HG02610 (cell line): ENCODE results near the gene SEC14L5.

Source experiments
- ATAC-seq: cut with Tn5 transposase; IDR thresholded peaks from one replicate; pipeline ENCODE4 v1.9.1; 2021; ENCODE audit warnings: mild to moderate bottlenecking, moderate library complexity; ENCODE audit not compliant: unreplicated experiment

The SEC14L5 gene

DNA sequence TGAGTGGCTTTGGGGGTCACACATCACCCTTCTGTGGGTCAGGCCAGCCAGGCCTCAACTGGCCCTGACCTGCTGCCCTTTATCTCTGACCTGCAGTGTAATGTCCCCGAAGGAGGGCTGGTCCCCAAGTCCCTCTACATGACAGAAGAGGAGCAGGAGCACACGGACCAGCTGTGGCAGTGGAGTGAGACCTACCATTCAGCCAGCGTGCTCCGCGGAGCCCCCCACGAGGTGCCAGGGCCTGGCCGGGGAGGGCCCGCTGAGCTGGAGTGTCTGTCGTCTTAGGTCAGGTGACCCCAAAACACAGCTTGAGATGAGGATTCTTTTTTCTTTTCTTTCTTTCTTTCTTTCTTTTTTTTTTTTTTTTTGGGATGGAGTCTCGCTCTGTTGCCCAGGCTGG lies 49.1 kb downstream of the SEC14L5 start:
- ATAC-seq, result no peak

DNA sequence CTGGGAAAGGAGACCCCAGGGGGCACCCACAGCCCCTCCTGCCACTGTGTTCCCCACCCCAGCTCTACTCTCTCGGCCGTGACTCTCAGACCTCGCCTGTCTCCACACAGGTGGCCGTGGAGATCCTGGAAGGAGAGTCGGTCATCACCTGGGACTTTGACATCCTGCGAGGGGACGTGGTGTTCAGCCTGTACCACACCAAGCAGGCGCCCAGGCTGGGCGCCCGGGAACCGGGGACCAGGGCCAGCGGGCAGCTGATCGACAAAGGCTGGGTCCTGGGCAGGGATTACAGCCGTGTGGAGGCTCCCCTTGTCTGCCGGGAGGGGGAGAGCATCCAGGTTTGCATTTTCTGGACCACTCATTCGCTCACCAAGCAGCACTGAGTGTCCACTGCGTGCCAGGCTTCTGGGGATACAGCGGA lies 50.2 kb downstream of the SEC14L5 start:
- ATAC-seq, result no peak

DNA sequence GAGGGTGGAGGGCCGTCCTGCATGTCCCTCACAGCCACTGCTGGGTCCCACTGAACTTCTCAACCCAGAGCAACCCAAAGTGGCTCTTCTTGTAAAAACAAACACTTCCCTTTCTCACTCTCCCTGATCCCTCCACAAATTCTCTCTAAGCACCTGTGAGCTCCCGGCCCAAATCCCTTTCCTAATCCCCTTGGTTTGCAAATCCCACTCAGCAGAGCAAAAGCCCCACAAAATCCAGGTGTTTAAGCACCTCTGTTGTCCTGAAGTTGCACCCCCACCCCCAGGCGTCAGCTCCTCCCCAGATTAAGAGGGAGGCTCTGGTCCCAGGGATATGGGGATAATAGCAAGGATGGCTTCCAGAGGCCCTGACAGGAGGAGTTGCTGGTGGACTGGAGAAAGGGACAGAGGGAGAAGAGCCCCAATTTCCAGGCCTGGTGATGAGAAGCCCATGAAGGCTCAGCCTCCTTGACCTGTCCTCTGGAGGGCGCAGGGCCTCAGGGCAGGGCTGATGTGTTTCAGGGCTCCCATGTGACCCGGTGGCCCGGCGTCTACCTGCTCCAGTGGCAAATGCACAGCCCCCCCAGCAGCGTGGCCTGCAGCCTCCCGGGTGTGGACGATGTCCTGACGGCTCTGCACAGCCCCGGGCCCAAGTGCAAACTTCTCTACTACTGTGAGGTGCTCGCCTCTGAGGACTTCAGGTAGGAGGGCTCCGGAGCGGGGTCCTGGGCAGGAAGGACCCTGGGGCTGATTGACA lies 52.6 kb downstream of the SEC14L5 start:
- ATAC-seq, result no peak

DNA sequence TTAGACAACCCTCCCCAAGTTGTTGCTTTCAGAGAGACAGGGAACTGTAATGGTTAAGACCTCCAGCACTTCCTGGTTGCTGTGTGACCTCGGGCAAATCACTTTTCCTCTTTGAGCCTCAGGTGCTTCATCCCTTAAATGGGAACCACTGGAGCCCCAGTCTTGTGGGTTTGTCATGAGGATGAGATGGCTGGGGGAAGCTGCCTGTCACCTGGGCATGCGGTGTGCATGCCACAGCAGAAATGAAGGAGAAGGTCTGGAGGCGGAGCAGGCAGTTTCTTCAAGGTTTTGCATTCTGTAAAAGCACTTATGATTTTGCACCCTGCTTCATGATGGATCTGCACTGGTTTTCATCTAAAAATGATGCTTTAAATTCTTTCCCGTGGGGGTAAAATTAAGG lies 53.5 kb downstream of the SEC14L5 start:
- no peak for ATAC-seq

DNA sequence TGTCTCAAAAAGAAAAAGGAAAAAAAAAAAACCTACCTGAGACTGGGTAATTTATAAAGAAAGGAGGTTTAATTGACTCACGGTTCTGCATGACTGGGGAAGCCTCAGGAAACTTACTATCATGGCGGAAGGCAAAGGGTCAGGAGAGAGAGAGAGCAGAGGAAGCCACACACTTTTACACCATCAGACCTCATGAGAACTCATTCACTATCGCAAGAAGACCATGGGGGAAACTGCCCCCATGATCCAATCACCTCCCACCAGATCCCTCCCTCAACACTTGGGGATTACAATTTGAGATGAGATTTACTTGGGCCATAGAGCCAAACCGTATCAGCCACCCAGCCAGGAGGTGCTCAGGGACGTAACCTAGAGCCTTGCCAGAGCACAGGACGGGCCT lies 54.8 kb downstream of the SEC14L5 start:
- no peak for ATAC-seq

DNA sequence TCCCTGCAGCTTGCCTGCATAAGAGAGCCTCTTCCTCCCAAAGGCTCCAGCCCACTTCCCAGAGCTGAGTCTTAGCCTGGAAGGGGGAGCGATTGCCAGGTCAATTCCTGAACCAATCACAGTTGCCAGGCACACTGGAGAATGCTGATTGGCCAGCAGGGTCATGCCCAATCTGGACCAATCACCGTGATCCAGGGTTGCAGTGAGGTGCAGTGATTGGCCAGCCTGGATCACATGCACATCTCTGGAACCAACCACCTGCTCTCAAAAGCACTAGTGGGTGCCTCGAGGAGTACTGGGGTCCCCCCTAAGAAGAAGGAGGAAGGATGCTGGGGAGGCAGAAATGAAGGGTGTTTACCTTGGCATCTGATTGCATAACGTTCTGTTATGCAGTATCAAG lies 57.2 kb downstream of the SEC14L5 start:
- no peak for ATAC-seq

DNA sequence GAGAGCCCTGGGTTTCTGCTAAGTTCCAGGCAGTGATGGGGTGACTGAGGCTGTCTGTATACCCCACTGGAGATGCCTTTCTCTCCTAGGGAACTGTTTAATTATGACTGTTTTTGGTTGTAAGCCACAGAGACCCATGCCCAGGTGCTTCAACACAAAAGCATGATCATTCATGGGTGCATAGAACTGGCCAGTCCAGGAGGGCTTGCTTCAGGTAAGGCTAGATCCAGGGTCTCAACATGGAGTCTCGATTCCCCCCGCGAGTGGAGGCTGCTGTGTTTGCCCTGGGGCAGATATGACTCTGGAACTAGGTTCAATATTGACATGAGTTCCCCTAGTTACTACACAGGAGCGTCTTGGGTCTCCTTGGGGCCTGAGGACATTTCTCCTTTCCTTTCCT lies 57.8 kb downstream of the SEC14L5 start:
- ATAC-seq, result no peak

DNA sequence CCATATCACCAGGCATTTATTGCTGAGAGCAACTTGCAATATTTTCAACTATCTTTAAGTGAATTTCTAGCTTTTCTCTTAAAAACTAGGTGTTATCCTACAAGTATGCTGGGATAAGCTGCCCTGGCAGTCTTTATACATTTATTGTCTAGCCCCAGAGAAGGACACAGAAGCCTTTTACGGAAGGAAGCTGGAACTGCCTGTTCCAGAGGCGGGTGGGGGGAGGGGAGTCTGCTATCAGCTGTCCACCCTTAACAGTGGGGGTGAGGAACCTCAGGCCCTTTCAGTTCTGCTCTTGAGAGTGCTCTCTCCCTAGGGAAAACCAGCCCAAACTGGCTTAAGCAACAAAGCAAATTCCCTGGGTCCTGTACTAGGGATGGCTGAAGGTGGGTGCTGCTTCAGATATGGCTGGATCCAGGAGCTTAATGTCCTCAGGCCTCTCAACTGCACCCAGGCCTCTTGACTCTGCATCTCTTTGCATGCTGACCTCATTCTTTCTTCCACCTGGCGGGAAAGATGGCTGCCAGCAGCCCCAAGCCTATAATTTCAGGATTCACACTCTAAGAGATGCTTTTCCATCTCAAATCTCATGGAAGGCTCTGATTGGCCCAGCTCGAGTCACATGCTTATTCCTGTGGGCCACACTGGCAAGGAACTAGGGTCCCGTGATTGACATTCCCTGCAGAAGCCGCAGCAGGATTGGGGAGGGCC lies 59.0 kb downstream of the SEC14L5 start:
- ATAC-seq, result no peak

DNA sequence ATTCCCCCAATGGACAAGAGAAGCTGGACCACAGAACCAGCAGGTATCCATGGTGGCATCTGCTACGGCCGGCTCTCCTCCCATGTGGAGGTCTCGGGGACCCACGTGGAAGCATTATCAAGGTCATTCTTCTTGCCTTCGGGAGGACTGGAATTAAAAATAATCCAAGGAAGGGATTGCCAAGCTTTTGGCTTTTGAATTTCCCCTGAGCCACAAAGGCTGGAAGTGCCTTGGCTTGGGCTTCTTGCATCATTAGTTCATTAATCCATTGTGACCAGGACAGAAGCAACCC lies 59.5 kb downstream of the SEC14L5 start:
- no peak for ATAC-seq

DNA sequence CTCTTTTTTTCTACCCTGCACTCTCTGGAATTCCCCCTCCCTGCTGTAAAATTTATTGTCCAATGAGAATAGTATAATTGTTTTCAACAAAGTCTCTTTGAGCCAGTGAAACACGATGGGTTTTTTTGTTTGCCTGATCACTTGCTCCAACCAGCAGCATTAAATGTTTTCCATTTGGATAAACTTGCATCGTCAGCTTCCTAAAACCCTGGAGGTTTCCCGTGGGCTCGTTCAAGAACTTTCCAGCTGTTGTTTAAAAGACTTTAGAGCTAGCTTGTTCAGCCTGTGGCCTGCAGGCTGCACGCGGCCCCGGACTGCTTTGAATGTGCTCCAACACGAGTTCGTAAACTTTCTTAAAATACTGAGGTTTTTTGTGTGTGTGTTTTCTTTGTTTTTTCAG lies 60.7 kb downstream of the SEC14L5 start:
- no peak for ATAC-seq

DNA sequence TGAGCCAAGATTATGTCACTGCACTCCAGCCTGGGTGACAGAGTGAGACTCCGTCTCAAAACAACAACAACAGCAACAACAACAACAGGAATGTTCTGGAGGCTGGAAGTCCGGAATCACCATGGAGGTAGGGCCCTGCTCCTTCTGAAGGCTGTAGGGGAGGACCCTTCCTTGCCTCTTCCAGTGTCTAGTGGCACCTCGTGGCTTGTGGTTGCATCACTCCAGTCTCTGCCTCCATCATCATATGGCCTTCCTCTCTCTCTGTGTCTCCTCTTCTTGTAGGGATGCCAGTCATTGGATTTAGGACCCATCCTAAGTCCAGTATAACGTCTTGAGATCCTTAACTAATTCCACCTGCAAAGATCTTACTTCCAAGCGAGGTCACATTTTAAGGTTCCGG lies 61.6 kb downstream of the SEC14L5 start:
- ATAC-seq, result no peak

DNA sequence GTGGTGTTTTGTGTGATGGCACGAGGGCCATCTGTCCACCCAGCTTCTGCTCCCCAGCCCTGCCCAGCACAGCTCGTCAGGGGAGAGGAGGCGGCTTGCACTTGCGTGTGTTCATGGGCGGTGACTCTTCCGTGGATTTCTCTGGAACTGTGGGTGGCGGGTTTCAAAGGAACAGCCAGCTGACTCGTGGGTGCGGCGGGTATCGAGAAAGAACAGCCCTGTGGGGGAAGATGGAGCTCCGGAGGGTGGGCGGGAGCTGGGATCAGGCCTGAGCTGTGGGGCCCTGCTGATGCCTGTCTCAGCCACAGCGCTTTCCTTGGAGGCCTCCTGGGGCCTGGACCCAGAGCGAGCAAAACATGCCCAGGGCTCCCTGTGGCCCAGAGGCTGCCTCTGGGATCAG lies 62.4 kb downstream of the SEC14L5 start:
- ATAC-seq, result no peak

DNA sequence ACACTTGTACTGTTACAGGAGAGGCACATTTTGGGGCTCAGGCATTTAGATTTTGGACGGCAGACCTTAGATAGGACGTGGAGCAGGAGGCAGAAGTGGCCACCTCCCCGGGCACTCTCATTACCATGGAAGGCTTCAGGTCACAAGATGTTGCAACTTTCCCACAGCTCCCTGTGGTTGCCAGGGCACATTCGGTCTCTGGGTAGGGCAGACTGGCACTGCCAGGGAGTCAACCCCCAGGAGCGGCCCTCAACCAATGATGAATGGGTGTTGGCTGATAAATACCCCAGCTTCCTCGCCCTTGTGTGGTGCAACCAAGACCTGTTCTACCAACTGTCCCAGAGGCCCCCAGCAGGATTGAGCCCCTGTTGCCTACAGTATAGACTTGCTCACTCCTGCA lies 64.4 kb downstream of the SEC14L5 start:
- ATAC-seq, result no peak

DNA sequence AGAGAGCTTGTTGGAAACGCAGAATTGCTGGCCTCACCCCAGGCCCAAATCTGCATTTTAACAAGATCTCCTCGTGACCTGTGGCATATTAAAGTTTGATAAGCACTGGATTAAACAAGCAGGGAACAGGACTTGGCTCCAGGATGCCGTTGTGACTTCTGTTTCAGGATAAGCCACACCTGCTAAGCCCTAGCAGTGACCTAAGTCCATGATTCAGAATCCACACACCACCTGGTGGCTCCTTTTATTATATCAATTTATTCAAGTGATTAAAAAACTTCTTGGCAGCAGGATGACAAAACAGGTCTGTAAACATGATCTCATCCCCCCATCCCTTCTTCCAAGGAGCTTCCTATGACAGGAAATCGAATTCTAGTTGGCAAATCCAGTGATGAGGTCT lies 66.5 kb downstream of the SEC14L5 start:
- ATAC-seq, result no peak

DNA sequence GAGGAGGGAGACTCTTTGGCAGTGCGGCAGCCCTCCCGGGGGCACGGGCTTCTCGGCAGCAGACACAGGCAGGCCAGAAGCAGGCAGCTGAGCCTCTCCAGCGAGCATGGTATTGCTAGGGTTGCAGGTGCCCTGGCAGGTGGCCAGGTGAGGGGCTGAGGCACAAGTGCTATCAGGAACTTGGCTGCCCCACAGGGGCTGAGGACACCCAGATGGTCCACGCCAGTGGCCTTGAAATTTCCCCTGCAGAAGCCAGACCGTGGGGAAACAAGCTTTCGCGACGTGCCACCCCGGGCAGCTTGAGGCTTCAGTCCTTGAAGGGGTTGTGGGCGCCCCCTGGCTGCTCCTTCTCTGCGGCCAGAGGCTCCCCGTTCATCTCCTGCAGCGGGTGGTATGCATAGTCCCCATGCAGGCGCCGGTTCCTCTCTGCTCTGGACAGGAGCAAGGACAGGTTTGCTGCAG lies 67.1 kb downstream of the SEC14L5 start:
- ATAC-seq, result no peak

DNA sequence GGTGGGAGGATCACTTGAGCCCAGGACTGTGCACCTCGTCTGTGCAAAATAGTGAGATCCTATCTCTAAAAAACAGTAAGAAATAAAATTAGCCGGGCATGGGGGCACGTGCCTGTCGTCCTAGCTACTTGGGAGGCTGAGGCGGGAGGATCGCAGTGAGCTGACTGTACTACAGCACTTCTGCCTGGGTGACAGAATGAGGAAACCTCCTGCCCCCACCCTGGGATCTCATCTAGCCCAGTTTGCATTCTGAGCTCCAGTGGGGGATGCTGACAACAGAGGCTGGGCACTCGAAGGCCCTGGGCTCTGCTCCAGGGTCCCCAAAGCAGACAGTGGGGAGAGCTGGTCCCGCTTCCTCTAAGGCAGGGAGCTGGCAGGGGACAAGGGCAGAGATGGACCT lies 68.5 kb downstream of the SEC14L5 start:
- no peak for ATAC-seq

DNA sequence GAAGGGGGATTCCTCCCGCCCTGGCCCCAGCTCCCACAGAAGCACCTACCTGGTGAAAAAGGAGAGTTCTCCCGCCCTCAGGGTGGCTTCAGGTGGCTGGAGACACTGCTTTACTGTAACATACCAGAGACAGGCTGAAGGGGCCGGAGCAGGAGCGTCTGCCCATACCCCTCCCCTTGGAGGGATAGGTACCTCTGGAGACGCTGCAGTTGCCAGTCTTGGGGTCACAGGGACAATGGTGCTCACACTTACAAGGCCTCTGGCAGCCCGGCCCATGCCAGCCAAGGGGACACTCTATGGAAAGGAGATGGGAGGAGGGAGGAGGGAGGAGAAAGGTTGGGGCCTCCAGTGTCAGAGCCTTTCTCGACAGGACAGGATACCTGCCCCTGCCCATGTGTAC lies 69.0 kb downstream of the SEC14L5 start:
- no peak for ATAC-seq

DNA sequence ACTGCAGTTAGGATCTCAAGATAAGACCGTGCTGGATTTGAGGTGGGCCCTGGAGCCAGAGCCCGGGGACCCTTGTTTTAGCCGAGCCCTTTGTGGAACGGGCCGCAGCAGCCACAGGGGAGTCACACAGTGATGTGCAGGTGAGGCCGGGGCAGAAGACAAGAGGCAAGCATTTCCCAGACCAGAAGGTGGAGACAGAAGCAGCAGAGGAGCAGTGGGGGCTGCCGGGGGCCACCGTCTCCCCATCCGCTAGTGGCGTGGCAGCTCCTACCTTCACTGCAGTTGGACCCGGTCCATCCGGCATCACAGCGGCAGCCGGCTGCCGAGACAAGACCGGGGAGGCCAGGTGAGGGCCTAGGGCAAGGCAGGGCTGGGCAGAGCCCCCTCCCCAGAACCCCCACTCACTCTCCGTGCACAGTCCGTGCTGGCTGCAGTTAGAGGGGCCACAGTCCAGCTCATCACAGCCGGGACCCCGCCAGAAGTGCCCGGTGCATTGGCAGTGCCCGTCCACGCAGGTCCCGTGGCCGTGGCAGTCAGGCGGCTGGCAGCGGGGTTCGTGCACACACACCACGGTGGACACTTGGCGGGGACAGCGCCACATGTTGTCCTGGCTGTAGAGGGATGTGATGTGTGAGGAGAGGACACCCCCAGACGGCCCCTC lies 69.6 kb downstream of the SEC14L5 start:
- ATAC-seq, result no peak

DNA sequence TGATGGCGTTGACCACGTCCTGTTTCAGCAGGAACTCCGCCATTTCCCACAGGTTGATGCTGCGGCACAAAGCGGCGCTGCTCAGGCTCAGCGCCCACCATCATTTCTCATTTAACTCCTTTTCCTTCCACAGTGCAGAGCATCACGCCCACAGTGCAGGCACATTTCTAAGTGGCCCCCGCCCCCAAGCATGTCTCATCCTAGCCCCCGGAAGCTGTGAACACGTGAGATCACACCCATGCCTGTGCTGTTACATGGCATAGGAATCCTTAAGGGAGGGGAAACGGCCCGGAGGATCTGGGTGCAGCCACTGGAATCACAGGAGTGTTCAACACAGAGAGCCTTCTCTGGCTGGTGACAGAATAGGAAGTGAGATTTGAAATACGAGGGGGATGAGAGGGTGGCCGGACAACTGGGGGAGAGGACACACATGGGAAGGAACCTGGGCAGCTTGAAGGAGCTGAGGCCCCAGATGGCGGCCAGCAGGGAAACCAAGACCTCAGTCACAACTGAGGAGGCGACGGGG lies 70.9 kb downstream of the SEC14L5 start:
- no peak for ATAC-seq

DNA sequence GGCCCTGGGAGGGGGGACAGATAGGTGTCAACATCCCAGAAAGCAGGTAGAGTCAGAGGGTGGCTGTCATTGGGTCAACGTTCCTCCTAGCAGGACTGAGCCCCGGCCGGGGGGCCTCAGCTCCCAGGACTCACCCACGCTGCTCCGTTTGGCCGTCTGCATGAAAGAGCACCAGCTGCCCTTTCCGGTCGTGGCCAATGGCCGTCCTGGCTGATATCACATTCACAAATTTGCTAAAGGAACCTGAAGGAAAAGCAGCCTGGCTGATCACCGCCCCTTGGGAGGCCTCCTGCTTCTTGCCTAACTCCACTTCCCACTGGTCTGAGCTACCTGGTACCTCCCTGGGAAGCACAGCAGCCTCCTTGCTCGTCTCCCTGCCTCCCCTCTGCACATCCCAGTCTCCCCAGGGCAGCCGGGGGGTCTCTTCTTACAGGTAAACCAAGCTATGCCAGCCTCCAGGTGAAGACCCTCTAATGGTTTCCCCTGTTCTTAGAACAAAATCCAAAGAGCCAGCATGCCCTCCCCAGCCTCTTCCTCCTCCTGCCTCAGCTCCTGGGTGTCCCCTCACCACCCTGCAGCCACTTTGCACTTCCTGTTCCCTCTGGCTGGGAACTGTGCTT lies 72.2 kb downstream of the SEC14L5 start:
- ATAC-seq, result no peak

DNA sequence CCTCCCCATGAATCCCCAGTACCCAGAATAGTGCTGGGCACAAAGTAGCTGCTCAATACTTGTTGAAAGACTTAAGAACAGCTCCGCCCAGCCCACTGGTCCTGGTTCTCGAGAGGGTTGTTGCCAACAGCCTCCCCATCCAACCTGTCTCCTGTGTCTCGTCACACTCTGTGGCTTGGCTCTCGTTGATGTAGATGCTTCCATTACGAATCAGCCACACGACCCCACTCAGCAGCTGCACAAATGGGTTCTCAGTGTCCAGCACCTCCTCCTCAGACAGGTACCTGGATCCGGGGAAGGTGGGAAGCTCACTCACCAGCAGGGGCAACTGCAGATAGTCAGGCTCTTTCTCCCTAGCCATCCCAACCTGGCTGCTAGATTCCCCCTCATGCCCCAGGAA lies 73.5 kb downstream of the SEC14L5 start:
- no peak for ATAC-seq

DNA sequence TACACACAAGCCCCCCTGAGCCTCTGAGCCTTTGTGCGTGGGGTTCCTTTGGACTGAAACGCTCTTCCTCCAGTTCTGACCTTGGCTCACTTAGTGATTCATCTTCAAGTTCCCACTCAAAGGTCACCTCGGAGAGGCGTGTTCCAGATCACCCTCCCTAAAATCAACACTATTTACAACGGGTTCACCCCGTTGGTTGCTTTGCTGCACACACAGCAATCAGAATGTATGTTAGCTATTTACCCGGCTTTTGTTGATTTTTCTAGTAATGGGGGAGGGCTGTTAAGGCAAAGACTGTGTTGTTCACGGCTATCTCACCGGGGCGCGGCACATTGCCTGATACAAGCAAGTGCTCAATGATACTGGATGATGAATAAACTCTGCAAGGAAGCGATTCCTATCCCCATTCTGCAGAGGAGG lies 74.6 kb downstream of the SEC14L5 start:
- ATAC-seq, result no peak
